ENCODE measurements around the gene TRAPPC6A.

The TRAPPC6A gene

DNA sequence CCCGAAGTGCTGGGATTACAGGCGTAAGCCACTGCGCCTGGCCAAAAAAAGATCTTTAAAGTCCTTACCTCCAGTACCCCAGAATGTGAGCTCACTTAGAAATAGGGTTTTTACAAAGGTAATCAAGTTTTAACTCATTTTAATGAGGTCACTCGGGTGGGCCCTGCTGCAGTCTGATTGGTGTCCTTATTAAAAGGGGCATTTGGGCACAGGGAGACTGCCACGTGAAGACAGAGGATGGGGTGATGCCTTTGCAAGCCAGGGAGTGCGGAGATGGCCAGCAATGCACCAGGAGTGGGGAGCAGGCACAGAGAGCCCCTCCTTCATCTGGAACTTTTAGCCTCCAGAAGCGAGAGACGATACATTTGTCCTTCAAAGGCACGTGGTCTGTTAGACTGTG is 28.9 kb downstream of the TRAPPC6A start:
- no peak for DNase-seq (ENCODE audit: low read depth in 2 of 2)

DNA sequence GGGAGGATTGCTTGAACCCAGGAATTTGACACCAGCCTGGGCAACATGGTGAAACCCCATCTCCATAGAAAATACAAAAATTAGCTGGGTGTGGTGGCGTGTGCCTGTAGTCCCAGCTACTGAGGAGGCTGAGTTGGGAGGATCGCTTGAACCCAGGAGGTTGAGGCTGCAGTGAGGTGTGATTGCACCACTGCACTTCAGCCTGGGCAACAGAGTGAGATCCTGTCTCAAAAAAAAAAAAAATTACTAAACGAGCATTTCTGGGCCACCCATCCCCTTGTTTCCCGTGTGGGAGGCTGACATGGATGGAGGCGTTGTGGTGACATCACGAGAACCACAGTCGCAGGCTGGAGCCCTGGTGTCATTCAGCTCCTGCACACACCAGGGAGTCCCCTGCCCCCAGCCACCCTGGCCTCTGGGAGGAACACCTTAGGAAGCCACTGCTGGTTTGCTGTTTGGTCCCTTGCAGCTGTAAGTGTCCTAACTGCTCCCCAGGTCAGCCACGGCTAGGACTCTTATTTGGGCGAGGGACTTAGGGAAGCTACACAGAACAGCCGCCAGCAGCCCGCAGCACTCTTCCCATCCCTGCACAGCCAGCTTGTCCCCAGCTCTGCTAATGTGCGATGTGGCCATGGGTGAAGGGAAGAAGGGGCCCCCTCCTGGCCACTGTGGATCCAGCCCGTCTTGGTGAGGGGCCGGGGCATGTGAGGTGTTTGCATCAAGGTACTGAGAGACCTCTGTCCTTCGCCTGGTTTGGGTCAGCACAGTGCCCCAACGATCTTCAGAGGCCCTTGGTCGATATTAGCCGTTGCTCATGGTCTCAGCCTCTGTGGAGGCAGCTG is 30.0 kb downstream of the TRAPPC6A start:
- DNase-seq (ENCODE audit: low read depth in 2 of 2): no peak

DNA sequence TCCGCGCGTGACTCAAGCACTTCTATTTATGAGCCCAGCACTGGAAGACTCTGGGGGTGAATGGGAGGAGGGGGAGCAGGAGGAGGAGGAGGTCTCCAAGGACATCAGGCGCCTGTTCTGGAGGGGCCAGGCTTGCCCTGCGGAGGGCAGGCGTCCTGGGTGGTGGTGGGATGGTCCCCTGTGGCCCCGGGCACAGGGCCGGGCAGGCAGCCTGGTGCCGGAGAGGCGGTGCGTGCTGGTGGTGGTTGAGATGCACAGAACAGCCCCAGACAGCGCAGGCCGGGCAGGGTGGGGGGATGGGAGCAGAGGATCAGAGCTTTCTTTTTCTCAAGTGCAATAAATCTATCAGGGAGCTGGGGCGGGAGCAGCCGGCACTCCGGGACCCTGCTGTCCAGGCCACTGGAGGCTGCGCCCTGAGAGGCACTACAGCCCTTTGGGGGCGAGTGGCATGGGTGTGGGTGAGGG is 31.3 kb downstream of the TRAPPC6A start:
- DNase-seq (ENCODE audit: low read depth in 2 of 2): no peak

DNA sequence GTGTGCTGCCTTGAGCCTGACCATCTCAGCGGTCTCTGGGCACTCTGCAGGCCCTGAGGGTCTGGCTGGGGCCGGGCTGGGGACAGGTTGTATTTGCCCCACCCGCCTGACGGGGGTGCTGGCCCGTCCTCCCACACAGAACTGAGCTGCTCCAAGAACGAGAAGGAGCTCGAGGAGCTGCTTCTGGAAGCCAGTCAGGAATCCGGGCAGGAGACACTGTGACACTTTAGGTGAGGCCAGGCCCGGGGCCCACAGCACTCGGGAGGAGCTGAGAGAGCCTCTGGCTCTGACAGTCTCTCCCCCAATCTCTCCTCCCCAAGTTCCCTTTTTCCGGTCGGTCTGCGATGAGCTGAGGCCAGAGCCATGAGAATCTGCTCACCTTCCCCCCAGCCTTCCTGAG is 31.8 kb downstream of the TRAPPC6A start:
- no peak for DNase-seq (ENCODE audit: low read depth in 2 of 2)

DNA sequence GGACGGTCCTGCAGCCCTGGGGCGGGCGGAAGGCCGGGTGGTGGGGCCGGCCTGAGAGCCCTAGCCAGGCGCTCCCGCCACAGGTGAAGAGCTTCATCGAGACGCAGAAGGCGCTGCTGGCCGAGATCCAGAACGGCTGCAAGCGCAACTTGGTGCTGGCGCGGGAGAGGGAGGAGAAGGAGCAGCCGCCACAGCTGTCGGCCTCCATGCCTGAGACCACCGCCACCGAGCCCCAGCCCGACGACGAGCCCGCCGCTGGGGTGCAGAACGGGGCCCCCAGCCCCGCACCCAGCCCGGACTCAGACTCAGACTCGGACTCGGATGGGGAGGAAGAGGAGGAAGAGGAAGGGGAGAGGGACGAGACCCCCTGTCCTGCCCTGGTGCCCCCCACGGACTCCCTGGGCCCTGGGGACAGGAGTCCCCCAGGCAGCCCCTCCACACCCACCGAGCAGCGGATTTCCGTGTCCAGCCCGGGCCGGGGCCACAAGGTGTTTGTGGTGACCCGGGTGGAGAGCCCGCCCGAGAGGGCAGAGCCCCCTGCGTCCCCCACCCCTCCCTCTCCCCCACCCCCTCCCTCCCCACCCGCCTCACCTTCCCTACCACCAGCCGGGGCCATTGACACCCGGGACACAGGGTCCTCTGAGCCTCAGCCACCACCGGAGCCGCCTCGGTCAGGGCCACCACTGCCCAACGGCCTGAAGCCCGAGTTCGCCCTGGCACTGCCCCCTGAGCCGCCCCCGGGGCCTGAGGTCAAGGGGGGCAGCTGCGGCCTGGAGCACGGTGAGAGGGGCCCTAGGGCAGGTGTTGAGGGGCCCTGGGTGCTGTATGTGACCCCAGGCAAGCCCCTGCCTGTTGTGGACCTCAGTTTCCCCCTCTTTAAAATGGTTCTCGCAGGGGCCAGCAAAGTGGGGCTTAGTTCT is 32.5 kb downstream of the TRAPPC6A start:
- no peak for DNase-seq (ENCODE audit: low read depth in 2 of 2)

DNA sequence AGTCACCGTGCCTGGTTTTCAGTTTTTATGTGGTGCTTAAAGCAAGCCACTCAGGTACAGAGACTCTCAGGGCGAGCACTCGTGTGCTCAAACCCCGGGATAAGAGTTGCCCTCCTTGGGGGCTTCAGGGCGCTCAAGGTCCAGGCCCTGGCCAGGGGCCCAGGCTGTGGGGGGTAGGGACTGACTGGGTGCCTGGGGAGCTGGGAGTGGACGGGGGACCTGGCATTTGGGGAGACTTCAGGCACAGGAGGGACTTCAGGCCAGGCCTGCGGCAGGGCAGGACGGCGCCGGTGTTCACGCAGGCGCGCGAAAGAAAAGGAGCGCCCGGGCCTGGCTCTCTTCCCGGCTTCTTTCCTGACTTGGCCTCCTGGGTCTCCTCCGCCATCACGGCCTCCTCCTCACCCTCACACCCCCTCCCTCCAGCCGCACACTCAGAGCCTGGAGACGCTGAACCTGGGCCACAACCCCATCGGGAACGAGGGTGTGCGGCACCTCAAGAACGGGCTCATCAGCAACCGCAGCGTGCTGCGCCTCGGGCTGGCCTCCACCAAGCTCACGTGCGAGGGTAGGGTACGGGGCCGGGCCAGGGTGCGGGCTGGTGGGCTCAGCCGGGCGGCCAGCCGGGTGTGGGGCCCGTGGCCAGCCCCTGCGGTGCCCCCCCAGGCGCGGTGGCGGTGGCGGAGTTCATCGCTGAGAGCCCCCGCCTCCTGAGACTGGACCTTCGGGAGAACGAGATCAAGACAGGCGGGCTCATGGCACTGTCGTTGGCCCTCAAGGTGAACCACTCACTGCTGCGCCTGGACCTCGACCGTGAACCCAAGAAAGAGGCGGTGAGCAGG is 33.4 kb downstream of the TRAPPC6A start:
- DNase-seq (ENCODE audit: low read depth in 2 of 2): no peak

DNA sequence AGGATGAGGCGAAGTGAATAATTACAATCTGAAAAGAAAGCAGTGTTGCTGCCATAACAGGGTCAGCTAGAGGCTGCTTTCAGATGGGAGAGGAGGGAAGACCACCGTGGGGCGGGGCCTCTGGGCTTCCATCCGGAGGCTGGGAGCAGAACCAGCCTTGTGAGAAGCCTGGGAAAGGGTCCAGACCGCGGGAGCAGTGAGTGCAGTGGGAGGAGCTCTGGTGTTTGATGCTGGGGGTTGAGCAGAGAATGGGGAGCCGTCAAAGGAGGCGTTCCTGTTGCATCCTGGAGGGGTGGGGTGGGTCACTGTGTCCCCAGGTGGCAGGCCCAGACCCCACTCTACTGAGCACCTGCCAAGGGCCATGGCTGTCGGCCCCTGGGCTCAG is 35.3 kb downstream of the TRAPPC6A start:
- no peak for DNase-seq (ENCODE audit: low read depth in 2 of 2)

DNA sequence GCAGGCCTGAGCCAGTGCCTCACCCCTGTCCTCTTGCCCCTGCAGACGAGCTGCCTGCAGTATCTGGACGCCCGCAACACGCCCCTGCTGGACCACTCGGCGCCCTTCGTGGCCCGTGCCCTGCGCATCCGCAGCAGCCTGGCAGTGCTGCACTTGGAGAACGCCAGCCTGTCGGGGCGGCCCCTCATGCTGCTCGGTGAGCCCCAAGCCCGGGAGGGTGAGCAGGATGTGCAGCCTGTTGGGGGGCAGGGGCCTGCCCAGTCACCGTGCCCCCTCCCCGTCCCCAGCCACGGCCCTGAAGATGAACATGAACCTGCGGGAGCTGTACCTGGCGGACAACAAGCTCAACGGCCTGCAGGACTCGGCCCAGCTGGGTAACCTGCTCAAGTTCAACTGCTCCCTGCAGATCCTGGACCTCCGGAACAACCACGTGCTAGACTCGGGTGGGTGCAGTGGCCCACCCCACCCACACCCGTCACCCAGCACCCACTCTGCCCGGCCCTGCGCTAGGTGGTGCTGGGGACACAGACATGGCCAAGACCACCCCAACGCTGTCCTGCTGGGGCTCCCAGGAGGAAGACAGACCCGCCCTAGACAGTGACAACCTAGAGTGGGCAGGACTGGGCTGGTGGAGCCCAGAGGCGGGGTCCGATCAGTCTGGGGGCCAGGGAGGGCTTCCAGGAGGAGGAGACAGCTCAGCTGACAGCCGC is 35.9 kb downstream of the TRAPPC6A start:
- no peak for DNase-seq (ENCODE audit: low read depth in 2 of 2)

DNA sequence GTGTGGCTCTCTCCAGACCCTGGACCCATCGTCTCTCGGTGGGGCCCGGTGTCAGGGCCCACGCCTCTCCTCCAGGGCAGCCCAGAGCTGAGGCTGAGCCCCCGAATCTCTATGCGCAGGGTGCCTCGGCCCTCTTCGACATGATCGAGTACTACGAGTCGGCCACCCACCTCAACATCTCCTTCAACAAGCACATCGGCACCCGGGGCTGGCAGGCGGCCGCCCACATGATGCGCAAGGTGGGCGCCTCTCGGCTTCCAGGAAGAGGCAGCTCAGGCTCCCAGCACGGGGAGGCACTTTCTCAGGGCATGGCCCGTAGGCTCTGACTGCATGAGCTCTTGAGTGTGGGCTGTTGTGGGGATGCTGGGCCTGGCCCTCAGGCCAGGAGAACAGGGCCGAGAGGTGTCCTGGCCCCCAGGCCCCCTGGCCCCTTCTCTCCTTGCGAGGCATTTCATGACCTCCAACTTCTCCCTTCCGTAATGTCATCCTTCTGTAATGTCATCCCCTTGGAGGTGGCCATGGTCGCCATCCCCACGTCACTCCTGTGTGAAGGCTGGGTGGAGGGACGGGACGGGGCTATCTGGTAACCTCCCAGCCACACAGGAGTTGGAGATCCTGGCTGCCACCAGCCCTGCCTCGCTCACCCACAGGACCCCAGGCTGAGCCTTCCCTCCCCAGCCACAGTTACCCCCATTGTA is 36.7 kb downstream of the TRAPPC6A start:
- DNase-seq (ENCODE audit: low read depth in 2 of 2): no peak

DNA sequence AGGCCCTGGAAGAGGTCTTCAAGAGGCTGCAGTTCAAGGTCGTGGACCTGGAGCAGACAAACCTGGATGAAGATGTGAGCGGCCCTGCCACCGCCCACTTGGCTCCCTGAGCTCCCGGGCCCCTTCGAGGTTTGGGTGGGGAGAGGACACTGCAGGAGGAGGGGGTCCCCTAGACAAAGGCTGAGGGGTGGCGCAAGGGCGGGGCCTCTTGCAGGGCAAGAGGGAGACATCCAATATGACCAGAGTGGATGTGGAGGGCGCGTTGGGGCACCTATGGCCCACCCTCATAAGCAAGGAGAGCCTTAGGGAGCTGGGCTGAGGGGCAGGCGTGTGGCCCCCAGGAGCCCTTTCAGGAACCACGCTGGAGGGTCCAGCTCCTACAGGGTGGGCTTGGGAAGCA is 37.5 kb downstream of the TRAPPC6A start:
- no peak for DNase-seq (ENCODE audit: low read depth in 2 of 2)

DNA sequence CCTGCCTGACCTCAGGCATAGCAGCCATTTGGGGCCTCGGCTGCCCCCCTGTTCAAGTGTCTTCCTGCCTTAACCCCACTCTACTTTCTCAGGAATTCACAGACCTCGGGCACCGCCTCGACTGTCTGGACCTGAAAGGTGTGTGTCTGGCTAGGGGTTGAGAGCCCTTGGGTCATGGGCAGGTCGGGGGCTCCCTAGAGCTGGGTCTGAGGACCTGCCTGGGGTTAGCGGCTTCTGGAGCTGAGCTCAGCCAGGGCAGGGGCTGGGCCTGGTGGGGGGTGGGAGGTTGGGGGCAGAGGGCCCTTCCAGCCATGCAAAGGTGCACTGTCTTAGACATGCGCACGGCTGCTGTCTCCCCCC is 37.9 kb downstream of the TRAPPC6A start:
- DNase-seq (ENCODE audit: low read depth in 2 of 2): no peak

DNA sequence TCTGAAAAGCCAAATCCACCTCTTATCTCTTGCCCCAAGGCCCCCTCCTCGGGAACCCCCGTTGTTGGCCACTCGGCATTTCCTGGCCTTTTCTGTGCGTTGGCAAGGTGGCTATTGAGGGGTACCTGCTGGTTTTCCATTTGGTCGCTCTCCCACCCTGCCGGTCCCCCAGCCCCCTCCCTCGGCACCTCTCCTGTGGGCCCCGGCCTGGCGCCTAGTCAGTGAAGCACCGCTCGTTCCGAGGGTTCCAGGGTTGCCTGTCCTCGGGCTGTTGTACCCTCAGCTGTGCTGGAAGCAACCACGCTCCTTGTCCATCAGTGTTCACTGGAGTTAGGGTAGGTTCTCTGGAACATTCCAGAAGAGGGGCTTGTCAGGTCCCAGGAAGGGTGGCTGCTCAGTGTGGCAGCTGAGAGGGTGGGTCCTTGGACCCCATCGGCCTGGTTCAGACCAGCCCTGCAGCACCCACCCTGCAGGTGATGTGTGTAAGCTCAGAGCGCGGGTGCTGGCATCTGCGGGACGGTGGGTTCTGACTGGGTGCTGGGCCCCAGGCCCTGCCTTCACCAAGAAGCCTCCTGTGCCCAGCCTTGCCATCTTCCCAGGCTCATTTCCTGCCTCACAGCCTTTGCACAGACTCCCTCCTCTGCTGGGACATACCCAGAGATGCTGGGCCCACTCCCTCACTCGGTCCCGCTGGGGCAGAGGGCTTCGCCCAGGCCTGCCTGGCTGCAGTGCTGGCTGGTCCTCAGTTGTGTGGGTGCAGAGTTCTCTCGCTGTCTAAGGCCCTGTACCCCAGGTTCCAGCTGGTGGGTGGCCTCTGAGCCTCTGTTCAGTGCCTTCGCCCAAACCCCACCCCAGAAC is 38.5 kb downstream of the TRAPPC6A start:
- DNase-seq (ENCODE audit: low read depth in 2 of 2): no peak

DNA sequence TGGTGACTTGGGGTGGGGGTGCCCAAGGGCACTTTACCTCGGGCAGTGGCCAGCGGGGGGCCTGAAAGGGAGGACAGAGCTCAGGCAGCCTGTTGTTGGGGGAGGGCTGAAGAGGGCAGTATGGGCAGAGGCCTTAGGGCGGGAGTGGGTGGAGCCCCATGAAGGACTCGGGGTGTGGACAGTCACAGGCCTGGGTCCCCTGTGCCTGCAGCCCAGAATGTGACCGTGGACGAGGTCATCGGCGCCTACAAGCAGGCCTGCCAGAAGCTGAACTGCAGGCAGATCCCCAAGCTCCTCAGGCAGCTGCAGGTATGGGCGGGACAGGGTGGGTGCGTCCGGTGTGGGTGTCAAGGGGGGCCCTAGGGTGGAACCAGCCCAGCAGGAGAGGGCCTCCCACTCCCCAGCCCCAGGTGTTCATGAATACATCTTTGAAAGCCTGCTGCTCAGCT is 39.7 kb downstream of the TRAPPC6A start:
- no peak for DNase-seq (ENCODE audit: low read depth in 2 of 2)

DNA sequence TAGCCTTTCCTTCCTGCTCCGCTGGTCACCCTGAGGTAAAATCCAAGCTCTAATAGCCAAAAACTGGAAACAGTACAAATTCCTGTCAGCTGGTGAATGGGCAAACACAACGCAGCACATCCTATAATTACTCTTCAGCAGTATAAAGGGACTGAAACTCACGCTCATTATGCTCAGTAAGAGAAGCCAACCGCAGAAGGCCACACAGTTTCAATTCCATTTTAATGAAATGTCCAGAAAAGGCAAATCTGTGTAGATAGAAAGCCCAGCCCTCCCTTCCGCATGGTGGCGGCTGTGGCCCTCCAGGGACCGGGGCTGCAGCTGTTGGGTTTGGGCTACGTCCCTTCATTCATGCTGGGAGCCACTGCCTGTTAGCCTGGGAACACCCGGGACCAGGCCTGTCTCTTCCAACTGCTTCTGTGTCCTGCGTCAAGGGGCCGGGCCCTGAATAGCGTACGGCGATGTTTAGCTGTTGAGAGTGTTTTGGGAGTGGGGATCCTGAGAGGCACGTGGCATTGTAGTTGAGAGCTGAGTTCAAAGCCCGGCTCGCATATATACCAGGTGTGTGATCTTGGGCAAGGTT is 40.8 kb downstream of the TRAPPC6A start:
- no peak for DNase-seq (ENCODE audit: low read depth in 2 of 2)

DNA sequence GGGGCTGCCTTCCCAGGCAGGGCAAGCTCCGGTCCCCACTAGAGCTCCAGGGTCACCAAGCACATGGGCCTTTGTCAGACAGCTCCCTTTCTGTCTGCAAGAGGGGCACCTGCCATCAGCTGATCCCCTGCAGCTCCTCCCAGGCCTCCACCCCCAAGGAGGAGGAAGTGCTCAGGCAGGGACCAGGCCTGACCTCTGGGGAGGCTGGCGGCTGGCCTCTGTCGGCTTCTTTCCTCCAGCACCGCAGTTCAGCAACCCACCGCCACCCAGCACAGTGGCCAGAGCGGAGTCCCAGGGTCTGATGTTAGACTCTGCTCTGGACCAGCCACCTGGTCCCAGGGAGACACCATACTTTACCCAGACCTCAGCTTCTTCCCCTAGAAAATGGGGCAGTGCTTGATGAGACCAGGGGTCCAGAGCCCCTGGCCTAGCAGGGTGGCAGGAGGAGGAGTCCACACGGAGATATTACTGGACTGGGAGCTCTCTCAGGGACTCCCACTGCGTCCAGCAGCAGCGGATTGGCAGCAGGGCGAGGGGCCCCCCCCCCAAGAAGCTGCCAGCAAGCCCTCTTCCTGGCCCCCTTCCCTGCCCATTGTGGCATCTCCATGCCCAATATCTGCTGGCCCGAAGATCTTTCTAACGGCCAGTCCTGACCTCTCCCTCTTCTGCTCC is 41.4 kb downstream of the TRAPPC6A start:
- DNase-seq (ENCODE audit: low read depth in 2 of 2): no peak

DNA sequence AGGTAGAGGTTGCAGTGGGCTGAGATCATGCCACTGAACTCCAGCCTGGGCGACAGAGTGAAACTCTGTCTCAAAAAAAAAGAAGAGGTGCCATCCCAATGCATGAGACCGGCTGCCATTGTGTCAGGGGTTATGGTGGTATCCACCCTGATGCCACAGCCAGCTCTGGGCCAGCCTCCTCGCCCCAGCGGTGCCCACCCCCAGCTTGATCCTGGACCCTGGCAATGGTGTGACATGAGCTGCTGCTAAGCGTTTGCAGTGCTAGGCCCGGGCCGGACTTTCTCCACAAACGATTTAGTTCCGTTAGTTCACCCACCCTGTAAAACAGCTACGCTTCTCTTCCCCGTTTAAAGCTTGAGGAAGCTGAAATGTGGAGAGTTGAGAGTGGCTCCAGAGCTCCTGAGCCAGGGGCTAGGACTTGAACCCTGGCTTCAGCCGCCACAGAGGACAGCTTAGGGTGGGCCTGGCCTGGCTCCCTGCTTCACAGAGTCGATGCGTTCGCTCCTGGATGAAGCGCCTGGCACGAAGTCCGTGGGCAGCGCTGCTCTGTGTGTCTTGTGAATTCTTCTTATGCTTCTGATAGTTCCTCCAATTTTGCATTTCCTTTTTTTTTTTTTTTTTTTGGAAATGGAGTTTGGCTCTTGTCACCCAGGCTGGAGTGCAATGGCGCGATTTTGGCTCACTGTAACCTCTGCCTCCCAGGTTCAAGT is 42.7 kb downstream of the TRAPPC6A start:
- DNase-seq (ENCODE audit: low read depth in 2 of 2): no peak

DNA sequence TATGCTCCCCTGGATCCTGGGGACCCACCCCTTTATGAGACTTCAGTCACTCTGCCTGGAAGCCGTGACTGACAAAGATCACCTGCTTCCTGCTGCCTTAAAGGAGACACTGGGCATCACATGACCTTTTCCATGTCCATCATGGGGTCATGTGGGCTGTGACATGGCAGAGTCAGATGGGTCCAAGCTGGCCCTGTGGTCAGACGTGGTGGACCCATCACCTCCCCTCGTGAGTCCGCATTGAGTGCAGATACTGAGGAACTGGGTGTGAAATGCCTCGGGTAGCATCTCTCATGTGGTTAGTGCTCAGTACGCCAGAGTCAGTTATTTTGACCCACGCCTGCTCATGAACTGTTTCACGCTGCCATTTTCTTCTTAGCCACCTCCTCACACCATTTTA is 44.4 kb downstream of the TRAPPC6A start:
- no peak for DNase-seq (ENCODE audit: low read depth in 2 of 2)
